ENCODE data around the gene TSHB.

- no peak for TF ChIP-seq YY1 (IDR thresholded peaks at IDR 0.05; ENCODE audit: insufficient read depth, insufficient read length)
- TF ChIP-seq ZNF274 (IDR thresholded peaks at IDR 0.05; ENCODE audit: low read depth, low read length) = no peak
Measured at GRCh38 chr1:114988095-114988494, 41.5 kb upstream of the TSHB start.

All from NT2/D1 (cell line).